Pancreas (tissue), 10 donors: ENCODE measurements around the gene CENPC. TPM values are rescaled to one million over a fixed set of nuclear protein-coding genes. Genes with fewer than 3 reads are reported as not detected.

Experiments used
- ATAC-seq, 4 donors: fragments of 200-7000 bp; cut with Tn5 transposase; one replicate each; pipeline versions ENCODE4 v1.8.0 to v1.9.1; 2020; ENCODE audit warnings: mild to moderate bottlenecking in 4 of 4, moderate library complexity in 4 of 4
- DNase-seq, 6 donors: peaks; one replicate each; pipeline ENCODE4 v3.0.0-alpha.2; 2020
- FAIRE-seq: peaks from 2 replicates; lab custom pipeline; 2012; peaks lifted over from hg19 to GRCh38; lab: Jason Lieb, UNC
- H3K27ac ChIP-seq, 4 donors: fragments of 200-600 bp; sonication (generic); 1 replicate in 3 of 4; 2 replicates in 1 of 4; pipeline versions ENCODE4 v1.5.0 to v1.8.0; 2020
- H3K27me3 ChIP-seq, 4 donors: fragments of 200-600 bp; one replicate each; pipeline ENCODE4 v1.8.0; 2021
- H3K36me3 ChIP-seq, 3 donors: fragments of 200-600 bp; sonication (generic) in 1 of 3; one replicate each; pipeline versions ENCODE4 v1.5.0 to v1.8.0; 2020 to 2021
- H3K4me1 ChIP-seq, 3 donors: fragments of 200-600 bp; one replicate each; pipeline ENCODE4 v1.8.0; 2021
- H3K4me3 ChIP-seq, 4 donors: fragments of 200-600 bp; sonication (generic) in 2 of 4; one replicate each; pipeline versions ENCODE4 v1.5.0 to v1.8.0; 2020 to 2021
- H3K9me3 ChIP-seq, 4 donors: fragments of 200-600 bp; one replicate each; pipeline ENCODE4 v1.8.0; 2021
- CTCF ChIP-seq, 4 donors: fragments of 200-600 bp; sonication (generic) in 3 of 4; IDR thresholded peaks; one replicate each; pipeline versions ENCODE4 v1.5.0 to v1.8.0; 2021; ENCODE audit warnings: antibody characterized with exemption in 4 of 4
- WGBS, 2 donors: extraction: QIAGEN DNeasy Blood & Tissue Kit; methylation state at CpG; one replicate each; pipeline ENCODE4 v1.1.7; 2013; 5-methylcytosine and 5-hydroxymethylcytosine counted together
- intact Hi-C, 3 donors: fragments of 100-400 bp; cut with DNase I; formaldehyde crosslinking; loops; one replicate each; pipeline versions ENCODE4 v1.11.1 to v1.14.2; 2022
- polyA plus RNA-seq, 2 donors: library from polyadenylated mRNA; stranded (reverse); fragments of 200-250 nt; gene quantifications; one replicate each; pipeline ENCODE4 v1.2.3, GENCODE V29; 2013
- total RNA-seq, 6 donors: library from RNA; stranded (reverse); fragmentation: NEBNext Ultra II Directional in 4 of 6; extraction: Animal tissue kit (Norgen Biotek cat#: 25700) in 4 of 6; gene quantifications; one replicate each; pipeline versions ENCODE4 v1.2.1 to v1.2.4, GENCODE V29; 2021 to 2023
- donor health status: healthy with polysubstance abuse.
- donor health status: DM: no; HTN: no; CAD: no; lungs with moderate emphysema.
- donor health status: DM: no; HTN: no; CAD: no.
- donor health status: control.
- donor health status: control.
- donor health status: Bipolar disorder and iron deficiency.
- donor health status: DM: yes; HTN: yes; CAD: no.
- donor health status: DM: no; HTN: no; CAD: no.
- donor health status: DM: no; HTN: no; CAD: no.
- donor health status: DM: yes; HTN: yes; CAD: no.

CENPC gene
- total and polyA plus RNA-seq, 8 donors = 5.9 to 19.5 (median 13.5) TPM

GRCh38 chr4:67581913-67582312 is 36.6 kb upstream of the CENPC start:
- WGBS, 2 donors = 47 to 49% methylated on average over 2 of the region's 2 CpGs
- H3K27ac ChIP-seq = no peak overlapping the region
- H3K9me3 ChIP-seq = no peaks in the 10 kb centered on the region
- intact Hi-C loops = no loop called here
- DNase-seq = no peak
- no peaks in the 10 kb centered on the region for H3K36me3 ChIP-seq
- H3K27me3 ChIP-seq = no peaks in the 10 kb centered on the region
- no peak overlapping the region for H3K4me3 ChIP-seq
- H3K4me1 ChIP-seq = peaks cover 0 to 17% (median 6%) of the 10 kb centered on the region in 3 donors
- no peak for FAIRE-seq
- no peak for ATAC-seq
- no peak for TF ChIP-seq CTCF (IDR thresholded peaks at IDR 0.05)

DNA sequence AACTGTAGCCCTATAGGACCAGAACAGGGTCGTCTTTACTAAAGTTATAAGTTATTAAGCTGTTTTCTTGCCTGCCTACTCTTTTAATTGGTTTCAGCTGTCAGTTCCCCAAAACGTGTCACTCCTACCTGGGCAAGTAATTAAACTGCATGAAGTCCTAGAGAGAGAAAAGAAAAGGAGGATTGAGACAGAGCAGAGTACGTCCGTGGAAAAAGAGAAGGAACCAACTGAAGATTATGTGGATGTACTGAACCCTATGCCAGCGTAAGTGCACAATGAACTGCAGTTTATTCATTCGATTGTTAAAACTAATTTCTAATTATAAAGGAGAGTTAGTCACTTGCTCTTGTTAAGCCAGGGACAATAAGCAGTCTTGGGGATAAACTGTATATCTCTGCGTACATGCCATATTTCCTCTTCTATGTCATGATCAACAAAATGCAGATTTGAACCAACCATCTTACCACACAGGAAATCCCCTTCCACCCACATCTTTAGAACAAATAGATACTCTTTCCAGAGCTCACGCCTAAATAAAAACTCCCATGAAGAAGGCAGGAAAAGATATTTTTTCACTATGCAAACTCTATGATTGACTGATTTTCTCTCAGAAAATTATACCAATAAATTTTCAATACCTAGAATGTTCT is 36.0 kb upstream of the CENPC start:
- intact Hi-C loops = no loop called here
- TF ChIP-seq CTCF (IDR thresholded peaks at IDR 0.05) = no peak
- 82 to 83% methylated on average over 8 of the region's 8 CpGs for WGBS, 2 donors
- Histone ChIP-seq H3K27ac (no peak overlapping the region), H3K36me3 (no peaks in the 10 kb centered on the region), H3K4me1 (peaks cover 0 to 12% (median 0%) of the 10 kb centered on the region in 3 donors), H3K27me3 (no peaks in the 10 kb centered on the region), H3K4me3 (no peak overlapping the region), H3K9me3 (no peaks in the 10 kb centered on the region)
- FAIRE-seq = no peak
- no peak for ATAC-seq
- DNase-seq = no peak

- WGBS, 2 donors = 92 to 96% methylated on average over 3 of the region's 3 CpGs
- ATAC-seq (no peak), DNase-seq (no peak), FAIRE-seq (no peak)
- TF ChIP-seq CTCF (IDR thresholded peaks at IDR 0.05) = no peak
- no peak overlapping the region for H3K4me3 ChIP-seq
- intact Hi-C loops = no loop called here
- no peaks in the 10 kb centered on the region for H3K9me3 ChIP-seq
- peaks cover 0 to 8% (median 0%) of the 10 kb centered on the region in 3 donors for H3K4me1 ChIP-seq
- H3K27ac ChIP-seq = no peak overlapping the region
- no peaks in the 10 kb centered on the region for H3K36me3 ChIP-seq
- H3K27me3 ChIP-seq = no peaks in the 10 kb centered on the region
Observed at GRCh38 chr4:67580577-67580976, 35.3 kb upstream of the CENPC start.

GRCh38 chr4:67576538-67576937 is 31.2 kb upstream of the CENPC start:
- H3K36me3 ChIP-seq = no peaks in the 10 kb centered on the region

More at GRCh38 chr4:67576538-67576937, 31.2 kb upstream of the CENPC start:
- H3K4me3 ChIP-seq = no peak overlapping the region
- no peaks in the 10 kb centered on the region for H3K4me1 ChIP-seq
- peak in 1 of 4 donors; percentile 15 for ATAC-seq
- 89 to 97% methylated on average over 1 of the region's 1 CpG for WGBS, 2 donors
- FAIRE-seq = no peak
- intact Hi-C loops = no loop called here
- no peaks in the 10 kb centered on the region for H3K9me3 ChIP-seq
- H3K27ac ChIP-seq = no peak overlapping the region
- no peak for DNase-seq
- H3K27me3 ChIP-seq = no peaks in the 10 kb centered on the region
- TF ChIP-seq CTCF (IDR thresholded peaks at IDR 0.05) = no peak
